Activated naive CD8-positive, alpha-beta T cell treated with anti-CD3 and anti-CD28 coated beads, Interleukin-2, amount 50 U/mL, for 24 hours (primary cell): ENCODE results near the gene SIGLEC1.

Experiments
- ATAC-seq: fragments of 150-1000 bp; cut with Tn5 transposase; one replicate; pipeline ENCODE4 v1.10.0; 2021
- DNase-seq: peaks from one replicate; pipeline ENCODE4 v3.0.0; 2021
- H3K27ac Mint-ChIP-seq: one replicate; pipeline ENCODE4 v1.8.0; 2021; ENCODE audit warnings: mild to moderate bottlenecking, mixed read lengths
- H3K27me3 Mint-ChIP-seq: one replicate; pipeline ENCODE4 v1.8.0; 2021; ENCODE audit warnings: mixed read lengths
- H3K36me3 Mint-ChIP-seq: one replicate; pipeline ENCODE4 v1.8.0; 2021; ENCODE audit warnings: low read depth, mixed read lengths
- H3K4me1 Mint-ChIP-seq: one replicate; pipeline ENCODE4 v1.8.0; 2021; ENCODE audit warnings: mixed read lengths
- H3K4me3 Mint-ChIP-seq: one replicate; pipeline ENCODE4 v1.8.0; 2021; ENCODE audit warnings: mild to moderate bottlenecking, moderate library complexity, mixed read lengths
- H3K9me3 Mint-ChIP-seq: one replicate; pipeline ENCODE4 v1.8.0; 2021; ENCODE audit warnings: mixed read lengths

The SIGLEC1 gene

DNA sequence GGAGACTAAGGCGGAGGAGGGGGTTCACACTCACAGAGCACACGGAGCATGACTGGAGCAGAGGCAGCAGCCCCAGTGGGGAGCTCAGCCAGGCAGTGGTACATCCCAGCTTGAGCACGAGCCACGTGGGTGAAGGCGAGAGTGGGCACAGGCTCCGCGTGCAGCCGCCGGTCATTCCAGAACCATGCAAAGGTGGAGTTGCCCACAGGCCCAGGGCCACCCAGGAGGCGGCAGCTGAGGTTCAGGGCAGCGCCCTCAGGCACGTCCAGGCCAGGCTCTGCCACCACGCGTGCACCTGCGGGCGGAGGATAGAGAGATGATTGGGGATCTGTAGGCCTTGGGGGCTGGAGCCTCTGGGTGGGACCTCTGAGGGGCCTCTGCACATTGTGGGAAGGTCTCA, 21.1 kb downstream of the SIGLEC1 start:
- no peaks in the 10 kb centered on the region for H3K4me1 Mint-ChIP-seq
- no peaks in the 10 kb centered on the region for H3K9me3 Mint-ChIP-seq
- no peaks in the 10 kb centered on the region for H3K27me3 Mint-ChIP-seq
- no peak for DNase-seq
- H3K27ac Mint-ChIP-seq = no peak overlapping the region
- no peak for ATAC-seq
- H3K4me3 Mint-ChIP-seq = no peak overlapping the region
- no peaks in the 10 kb centered on the region for H3K36me3 Mint-ChIP-seq

DNA sequence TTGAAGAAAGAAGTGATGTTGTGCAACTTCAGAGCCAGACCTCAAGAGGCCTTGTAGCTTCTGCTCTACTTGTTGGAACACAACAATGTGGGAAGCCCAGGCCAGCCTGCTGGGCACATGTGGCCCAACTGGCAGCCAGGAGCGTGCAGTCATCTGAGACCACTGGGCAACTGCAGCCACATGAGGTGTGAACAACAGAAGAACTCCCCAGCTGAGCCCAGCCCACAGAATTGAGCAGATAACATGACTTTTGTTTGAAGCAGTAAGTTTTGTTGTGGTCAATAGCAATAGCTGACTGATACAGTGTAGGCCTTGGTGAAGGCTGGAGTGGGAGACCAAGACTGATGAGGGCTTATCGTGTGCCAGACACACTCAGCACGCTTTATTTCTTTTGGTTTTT, 22.0 kb downstream of the SIGLEC1 start:
- no peak overlapping the region for H3K4me3 Mint-ChIP-seq
- peaks cover under 1% of the 10 kb centered on the region for H3K27me3 Mint-ChIP-seq
- H3K4me1 Mint-ChIP-seq = no peaks in the 10 kb centered on the region
- no peak overlapping the region for H3K27ac Mint-ChIP-seq
- H3K9me3 Mint-ChIP-seq = no peaks in the 10 kb centered on the region
- no peaks in the 10 kb centered on the region for H3K36me3 Mint-ChIP-seq
- ATAC-seq (no peak), DNase-seq (no peak)

DNA sequence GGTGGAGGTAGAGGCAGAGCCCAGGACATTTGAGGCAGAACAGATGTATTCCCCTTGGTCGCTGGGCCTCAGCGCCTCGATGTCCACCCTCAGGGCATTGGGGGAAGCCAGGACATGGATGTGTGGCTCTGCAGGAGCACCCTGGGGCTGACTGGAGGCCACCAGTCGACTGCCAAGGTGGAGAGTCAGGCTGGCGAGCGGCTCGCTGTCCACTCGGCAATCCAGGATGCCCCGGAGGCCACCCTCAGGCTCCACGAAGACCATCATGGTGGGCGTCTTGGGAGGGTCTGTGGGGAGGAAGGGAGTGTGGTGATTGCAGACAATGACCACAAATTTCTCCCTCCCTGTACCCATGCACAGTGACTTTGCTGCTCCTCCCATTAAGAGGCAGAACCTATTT, 22.4 kb downstream of the SIGLEC1 start:
- no peak overlapping the region for H3K27ac Mint-ChIP-seq
- no peaks in the 10 kb centered on the region for H3K36me3 Mint-ChIP-seq
- H3K27me3 Mint-ChIP-seq = peaks cover 3% of the 10 kb centered on the region
- H3K4me1 Mint-ChIP-seq = no peaks in the 10 kb centered on the region
- DNase-seq (no peak), ATAC-seq (no peak)
- H3K4me3 Mint-ChIP-seq = no peak overlapping the region
- H3K9me3 Mint-ChIP-seq = no peaks in the 10 kb centered on the region

DNA sequence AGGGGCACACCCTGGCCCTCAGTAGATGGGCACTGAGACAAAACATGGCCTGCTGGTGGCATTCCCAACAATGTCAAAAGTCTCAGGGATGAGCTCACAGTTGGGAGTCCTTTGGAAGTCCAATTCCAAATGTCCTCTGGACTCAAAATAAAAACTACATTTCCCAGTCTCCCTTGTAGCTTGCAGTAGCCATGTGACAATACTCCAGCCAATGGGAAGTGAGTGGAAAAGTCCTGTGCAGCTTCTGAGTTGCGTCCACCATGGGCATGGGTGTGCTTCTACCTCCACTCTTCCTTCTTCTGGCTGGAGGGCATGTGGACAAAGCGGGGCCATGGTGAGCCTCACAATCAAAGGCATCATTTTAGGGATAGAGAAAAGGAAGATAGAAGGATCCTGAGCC, 24.7 kb downstream of the SIGLEC1 start:
- DNase-seq (no peak), ATAC-seq (no peak)
- H3K4me1 Mint-ChIP-seq = no peaks in the 10 kb centered on the region
- H3K27me3 Mint-ChIP-seq = peaks cover 19% of the 10 kb centered on the region
- no peak overlapping the region for H3K27ac Mint-ChIP-seq
- no peak overlapping the region for H3K4me3 Mint-ChIP-seq
- no peaks in the 10 kb centered on the region for H3K36me3 Mint-ChIP-seq
- H3K9me3 Mint-ChIP-seq = no peaks in the 10 kb centered on the region

DNA sequence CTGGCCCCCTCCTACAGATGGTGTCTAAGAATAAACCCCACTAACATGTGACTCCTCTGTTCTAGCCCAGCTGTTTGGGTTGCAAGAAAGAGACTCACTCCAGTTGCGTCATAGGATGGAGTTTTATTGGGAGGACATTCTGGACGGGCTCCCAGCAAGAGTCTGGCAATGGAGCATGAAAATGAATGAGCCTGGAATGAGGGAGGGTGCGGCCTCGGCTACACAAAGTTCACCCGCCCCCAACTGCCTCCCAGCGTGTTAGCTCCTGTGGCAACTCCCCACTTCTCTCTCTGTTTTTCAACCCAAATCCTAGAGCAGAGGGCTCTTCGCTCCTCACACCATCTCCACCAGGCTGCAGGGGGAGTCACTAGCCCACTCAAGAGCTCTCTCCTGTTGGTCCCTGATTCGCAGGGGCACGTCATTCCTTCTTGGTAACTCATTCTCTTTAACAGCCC, 25.5 kb downstream of the SIGLEC1 start:
- H3K27me3 Mint-ChIP-seq = peaks cover 23% of the 10 kb centered on the region
- no peaks in the 10 kb centered on the region for H3K36me3 Mint-ChIP-seq
- no peak overlapping the region for H3K27ac Mint-ChIP-seq
- no peak overlapping the region for H3K4me3 Mint-ChIP-seq
- no peak for ATAC-seq
- H3K4me1 Mint-ChIP-seq = no peaks in the 10 kb centered on the region
- no peaks in the 10 kb centered on the region for H3K9me3 Mint-ChIP-seq
- DNase-seq = no peak

DNA sequence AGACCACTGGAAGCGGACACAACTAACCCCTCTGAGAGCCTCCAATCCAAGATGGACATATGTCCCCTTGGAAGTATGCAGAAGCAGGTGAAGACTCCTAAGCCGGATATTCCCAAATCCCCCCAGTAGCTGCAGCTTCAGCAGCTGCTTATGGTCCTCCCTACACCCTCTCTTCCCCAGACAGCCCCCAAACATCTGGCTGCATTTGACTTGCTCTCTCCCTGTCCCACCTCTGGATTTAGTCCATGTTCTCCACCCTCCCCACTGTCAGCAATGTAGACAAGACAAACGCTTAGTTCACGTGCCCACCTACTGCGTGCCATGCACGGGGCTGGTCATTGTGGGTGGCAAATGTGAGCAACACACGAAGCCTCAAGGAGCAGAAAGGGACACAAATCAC, 26.0 kb downstream of the SIGLEC1 start:
- DNase-seq (no peak), ATAC-seq (no peak)
- H3K4me1 Mint-ChIP-seq = no peaks in the 10 kb centered on the region
- H3K27ac Mint-ChIP-seq = no peak overlapping the region
- no peaks in the 10 kb centered on the region for H3K9me3 Mint-ChIP-seq
- H3K4me3 Mint-ChIP-seq = no peak overlapping the region
- no peaks in the 10 kb centered on the region for H3K36me3 Mint-ChIP-seq
- H3K27me3 Mint-ChIP-seq = peaks cover 25% of the 10 kb centered on the region

DNA sequence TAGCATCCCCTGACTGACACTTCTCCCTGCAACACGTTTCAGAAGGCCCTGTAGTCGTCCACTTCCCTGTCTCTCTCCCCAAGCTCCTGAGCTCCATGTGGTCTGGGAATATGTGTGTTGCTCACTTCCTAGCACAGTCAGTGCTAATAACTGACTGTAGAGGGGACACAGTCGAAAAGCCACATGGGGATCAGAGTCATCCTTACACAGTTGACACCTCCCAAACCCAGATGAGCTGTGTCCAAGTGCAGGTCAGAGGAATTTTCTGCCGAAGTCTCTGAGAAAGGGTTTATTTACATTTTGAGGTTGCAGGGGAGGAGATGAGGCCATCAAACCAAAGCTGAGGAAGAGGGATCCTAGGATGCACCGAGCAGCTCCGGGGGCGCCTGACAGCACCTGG, 27.1 kb downstream of the SIGLEC1 start:
- ATAC-seq = no peak
- no peak overlapping the region for H3K4me3 Mint-ChIP-seq
- H3K27ac Mint-ChIP-seq = no peak overlapping the region
- no peaks in the 10 kb centered on the region for H3K36me3 Mint-ChIP-seq
- no peaks in the 10 kb centered on the region for H3K9me3 Mint-ChIP-seq
- no peak for DNase-seq
- H3K27me3 Mint-ChIP-seq = peaks cover 34% of the 10 kb centered on the region
- no peaks in the 10 kb centered on the region for H3K4me1 Mint-ChIP-seq

DNA sequence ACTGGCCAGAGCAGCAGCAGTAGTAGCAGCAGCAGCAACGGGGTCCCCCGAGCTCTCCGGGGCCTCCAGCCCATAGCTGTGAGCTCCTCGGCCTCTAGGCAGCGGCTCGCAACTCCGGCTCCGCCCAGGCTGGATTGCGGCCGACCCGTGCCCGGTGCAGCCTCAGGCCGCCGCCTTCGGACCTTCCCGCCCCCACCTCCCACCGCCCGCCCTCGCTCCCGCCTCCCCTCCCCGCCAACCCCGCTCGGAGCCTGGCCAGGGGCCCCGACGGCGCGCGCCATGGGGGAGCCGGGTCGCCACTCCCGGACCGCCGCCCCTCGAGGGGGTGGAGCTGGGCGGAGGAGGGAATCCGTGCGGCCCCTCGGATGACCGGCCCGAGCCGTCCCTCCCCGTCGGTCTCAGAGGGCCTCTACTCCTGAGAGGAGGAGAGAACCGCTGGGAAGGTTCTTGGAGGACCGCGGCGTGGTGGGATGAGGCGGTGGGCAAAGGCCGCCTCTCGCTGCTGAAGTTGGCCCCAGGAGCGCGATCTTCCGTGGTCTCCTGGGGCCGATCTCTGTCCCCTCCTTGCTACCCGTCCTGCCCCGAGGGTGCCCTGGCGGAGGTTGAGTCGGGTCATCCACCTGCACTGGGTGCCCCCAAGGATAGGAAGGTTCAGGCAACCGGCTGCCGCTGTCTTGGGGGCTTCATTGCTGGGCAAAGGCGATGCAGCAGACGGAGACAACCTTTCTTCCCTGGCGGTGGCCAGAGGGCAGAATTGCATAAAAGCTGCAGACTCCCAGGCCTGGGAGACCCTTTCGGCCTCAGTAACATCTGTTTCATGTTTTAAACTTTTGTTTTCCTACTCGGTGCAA, 30.2 kb downstream of the SIGLEC1 start, which contains the start of gene ADAM33:
Gene ADAM33 (minus strand): TSS at position 80 of the 851 bp plus-strand sequence. CDS start 6 bp downstream, at position 74.
- H3K4me1 Mint-ChIP-seq = no peaks in the 10 kb centered on the region
- H3K27me3 Mint-ChIP-seq = peaks cover 45% of the 10 kb centered on the region
- no peak for ATAC-seq
- no peaks in the 10 kb centered on the region for H3K36me3 Mint-ChIP-seq
- no peak within 1 kb of the TSS for H3K27ac Mint-ChIP-seq
- no peak for DNase-seq
- H3K4me3 Mint-ChIP-seq = no peak within 1 kb of the TSS
- no peaks in the 10 kb centered on the region for H3K9me3 Mint-ChIP-seq

DNA sequence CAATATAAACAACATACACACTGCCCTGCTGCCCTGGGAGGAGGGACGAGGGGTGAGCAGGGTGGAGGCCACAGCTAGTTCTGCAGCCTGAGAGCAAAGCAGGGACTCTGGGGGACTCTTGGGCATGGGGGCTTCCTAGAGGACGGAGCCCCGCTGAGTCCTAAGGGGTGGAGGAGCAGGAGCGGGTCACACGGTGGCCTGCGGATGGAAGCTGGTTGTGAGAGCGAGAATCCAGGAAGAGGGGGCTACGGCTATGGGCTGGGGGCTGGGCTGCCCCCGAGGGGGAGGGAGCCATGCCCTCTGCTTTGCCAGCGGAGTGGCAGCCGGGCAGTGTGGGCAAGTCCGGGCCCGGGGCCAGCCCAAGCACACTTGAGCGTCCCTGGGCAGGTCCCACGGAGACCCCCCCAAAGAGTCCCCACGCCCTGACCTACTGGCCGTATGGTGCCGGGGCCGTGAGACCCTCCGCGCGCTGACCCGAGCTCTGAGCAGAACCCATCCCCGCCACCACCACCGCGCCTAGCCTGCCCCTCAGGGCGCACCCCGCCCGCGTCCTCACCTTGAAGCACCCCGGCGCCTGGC, 31.0 kb downstream of the SIGLEC1 start:
- no peak for DNase-seq
- Mint-ChIP-seq H3K36me3 (no peaks in the 10 kb centered on the region), H3K27me3 (peaks cover 49% of the 10 kb centered on the region), H3K4me1 (no peaks in the 10 kb centered on the region), H3K9me3 (no peaks in the 10 kb centered on the region), H3K27ac (no peak overlapping the region), H3K4me3 (no peak overlapping the region)
- ATAC-seq = no peak

DNA sequence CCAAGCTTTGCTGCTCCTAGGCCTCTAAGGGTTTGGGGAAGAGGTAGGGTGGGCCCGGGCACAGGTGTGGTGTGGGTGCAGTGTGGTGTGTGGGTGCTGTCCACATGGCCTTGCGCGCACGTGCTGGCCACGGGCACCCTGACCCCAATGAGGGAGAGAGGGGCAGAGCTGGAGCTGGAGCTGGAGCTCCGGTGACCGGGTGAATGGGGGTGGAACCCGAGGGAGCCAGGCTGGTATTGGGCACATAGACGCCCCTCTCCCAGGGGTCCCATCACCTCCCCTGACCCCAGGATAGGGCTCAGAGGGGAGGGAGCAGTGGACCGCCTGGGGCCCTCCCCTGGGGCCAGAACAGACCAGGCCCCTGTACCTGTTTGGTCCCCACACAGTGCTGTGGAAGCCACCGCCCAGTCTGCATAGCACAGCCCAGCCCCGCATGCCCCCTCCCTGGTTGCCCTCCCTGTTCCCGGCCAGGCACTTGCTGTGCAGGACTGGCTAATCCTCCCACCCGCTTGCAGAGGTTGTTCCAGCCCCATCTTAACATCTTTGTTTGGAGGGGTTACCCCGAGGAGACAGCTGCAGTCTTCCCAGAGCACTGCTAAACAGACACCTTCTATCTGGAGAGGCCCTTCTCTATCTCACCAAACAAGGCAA, 31.6 kb downstream of the SIGLEC1 start:
- H3K4me1 Mint-ChIP-seq = no peaks in the 10 kb centered on the region
- no peak overlapping the region for H3K27ac Mint-ChIP-seq
- peaks cover 49% of the 10 kb centered on the region for H3K27me3 Mint-ChIP-seq
- no peaks in the 10 kb centered on the region for H3K36me3 Mint-ChIP-seq
- no peak for DNase-seq
- no peaks in the 10 kb centered on the region for H3K9me3 Mint-ChIP-seq
- no peak for ATAC-seq
- H3K4me3 Mint-ChIP-seq = no peak overlapping the region

DNA sequence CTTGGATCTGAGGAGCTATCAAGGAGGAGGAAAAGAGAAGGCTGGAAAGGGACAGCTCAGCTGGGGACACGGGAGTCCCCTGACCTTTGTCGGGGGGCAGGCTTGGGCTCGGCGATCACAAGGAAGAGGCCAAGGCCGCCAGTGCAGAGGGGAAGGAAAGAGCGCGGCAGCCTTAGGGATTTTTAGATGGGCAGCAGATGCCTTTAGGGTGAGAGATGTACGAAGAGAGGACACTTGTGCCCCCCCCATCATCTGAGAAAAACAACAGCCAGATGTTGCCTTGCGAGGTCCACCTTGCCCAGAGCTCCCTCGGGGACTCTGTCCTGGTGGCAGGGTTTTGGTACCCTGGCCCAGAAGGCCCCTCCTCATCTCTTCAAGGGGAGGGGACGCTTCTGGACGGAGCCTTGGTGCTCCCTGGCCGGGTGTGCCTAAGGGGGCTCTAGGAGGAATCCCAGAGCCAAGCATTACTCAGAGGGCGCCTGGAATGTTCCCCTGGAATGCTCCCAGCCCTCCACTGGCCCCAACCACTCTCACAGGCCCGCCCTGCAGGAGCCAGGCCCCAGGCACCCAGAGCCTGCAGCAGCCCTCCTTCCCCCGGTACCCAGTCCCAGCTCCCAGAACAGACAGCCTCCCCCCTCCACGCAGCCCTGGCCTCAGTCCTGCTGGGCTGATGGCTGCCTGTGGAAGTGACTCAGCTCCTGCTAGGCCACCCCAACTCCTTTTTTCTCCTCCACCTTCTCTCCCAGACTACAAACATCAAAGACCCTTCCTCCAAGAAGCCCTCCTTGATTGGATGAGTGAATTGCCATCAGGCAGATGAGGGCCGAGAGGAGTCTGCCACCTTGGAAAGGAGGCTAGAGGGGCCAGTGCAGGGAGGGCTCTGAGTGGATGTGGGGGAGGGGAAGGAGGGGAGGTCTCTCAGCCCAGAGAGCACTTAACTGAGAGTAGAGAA, 32.4 kb downstream of the SIGLEC1 start:
- Mint-ChIP-seq H3K4me1 (no peaks in the 10 kb centered on the region), H3K9me3 (no peaks in the 10 kb centered on the region), H3K4me3 (no peak overlapping the region), H3K27ac (no peak overlapping the region), H3K27me3 (peaks cover 52% of the 10 kb centered on the region), H3K36me3 (no peaks in the 10 kb centered on the region)
- DNase-seq (no peak), ATAC-seq (no peak)

DNA sequence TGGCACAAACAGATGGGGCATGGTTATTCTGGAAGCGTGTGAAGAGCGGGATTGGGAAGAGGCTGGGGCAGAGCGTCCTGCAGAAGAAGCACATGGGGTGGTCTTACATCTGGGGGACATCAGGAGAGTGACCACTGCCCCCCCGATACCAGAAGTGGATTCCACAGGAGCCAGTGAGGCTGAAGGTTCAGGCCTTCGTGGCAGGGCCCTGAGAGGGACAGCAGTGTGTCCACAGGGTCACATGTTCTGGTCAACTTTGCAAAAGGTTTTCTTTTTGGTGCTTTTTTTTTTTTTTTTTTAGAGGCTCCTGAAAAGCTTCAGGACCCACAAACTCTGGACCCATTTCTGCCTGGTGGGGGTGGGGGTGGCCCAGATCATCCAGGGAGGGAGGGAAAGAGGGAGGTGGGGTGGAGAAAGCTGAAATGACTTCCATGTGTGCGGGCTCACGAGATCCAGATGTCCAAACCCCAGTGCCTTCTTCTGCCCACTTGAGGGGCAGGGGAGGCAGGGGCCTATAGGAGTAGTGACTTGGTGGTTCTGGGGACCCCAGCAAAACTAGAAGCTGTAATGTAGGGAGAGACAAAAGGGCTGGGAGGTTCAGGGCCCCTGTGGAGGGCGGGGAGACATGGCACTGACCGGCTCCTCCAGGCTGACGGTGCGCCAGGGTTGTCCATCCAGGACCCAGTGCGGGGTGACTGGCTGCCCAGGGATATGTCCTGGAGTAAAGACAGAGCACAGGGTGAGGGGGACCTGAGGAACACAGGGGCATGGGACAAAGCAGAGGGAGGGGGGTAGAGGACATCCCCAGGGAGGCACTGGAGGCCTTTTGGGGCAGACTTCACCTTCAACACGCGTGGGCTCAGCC, 33.3 kb downstream of the SIGLEC1 start:
- H3K36me3 Mint-ChIP-seq = no peaks in the 10 kb centered on the region
- no peaks in the 10 kb centered on the region for H3K4me1 Mint-ChIP-seq
- H3K27me3 Mint-ChIP-seq = peaks cover 51% of the 10 kb centered on the region
- H3K27ac Mint-ChIP-seq = no peak overlapping the region
- ATAC-seq = no peak
- H3K4me3 Mint-ChIP-seq = no peak overlapping the region
- H3K9me3 Mint-ChIP-seq = no peaks in the 10 kb centered on the region
- no peak for DNase-seq

DNA sequence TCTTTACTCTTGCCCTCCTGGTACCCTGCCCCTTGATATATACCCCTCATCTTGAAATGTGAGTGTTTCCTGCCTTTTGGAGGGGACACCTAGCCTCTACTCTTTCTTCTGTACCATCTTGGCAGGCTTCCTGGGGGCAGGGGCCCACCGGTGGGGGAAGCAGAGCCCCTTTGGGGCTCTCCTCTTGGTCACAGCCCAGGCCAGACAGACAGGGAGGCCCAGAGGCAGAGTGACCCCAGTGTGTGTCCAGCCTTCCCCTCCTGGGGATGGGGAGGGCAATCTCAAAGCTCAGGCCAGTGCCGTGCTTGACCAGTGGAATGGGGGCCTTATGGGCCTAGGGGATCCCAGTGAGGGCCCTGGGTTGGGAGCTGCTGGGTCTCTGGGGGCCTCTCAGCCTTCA, 34.2 kb downstream of the SIGLEC1 start:
- DNase-seq (no peak), ATAC-seq (no peak)
- no peak overlapping the region for H3K27ac Mint-ChIP-seq
- H3K4me1 Mint-ChIP-seq = no peaks in the 10 kb centered on the region
- no peaks in the 10 kb centered on the region for H3K9me3 Mint-ChIP-seq
- H3K27me3 Mint-ChIP-seq = peaks cover 50% of the 10 kb centered on the region
- H3K4me3 Mint-ChIP-seq = no peak overlapping the region
- no peaks in the 10 kb centered on the region for H3K36me3 Mint-ChIP-seq
